KOPT-K1 (cell line): ENCODE data around the gene LPP.

ENCODE experiments used
- H3K27ac ChIP-seq: fragments of 200-600 bp; sonication (generic); 2 replicates; pipeline ENCODE4 v1.5.1; 2016; ENCODE audit warnings: antibody characterized with exemption, mild to moderate bottlenecking, low read depth, low read length; ENCODE audit not compliant: poor library complexity, severe bottlenecking
- H3K36me3 ChIP-seq: fragments of 200-600 bp; sonication (generic); 2 replicates; pipeline ENCODE4 v1.5.1; 2017; ENCODE audit warnings: antibody characterized with exemption, mild to moderate bottlenecking, low read length, moderate library complexity; ENCODE audit not compliant: insufficient read depth
- H3K9me3 ChIP-seq: fragments of 200-600 bp; sonication (generic); 2 replicates; pipeline ENCODE4 v1.5.1; 2017; ENCODE audit warnings: antibody characterized with exemption, low read length, mild to moderate bottlenecking; ENCODE audit not compliant: insufficient read depth, poor library complexity, severe bottlenecking

The LPP gene

GRCh38 chr3:188916934-188917401 lies 763.0 kb downstream of the LPP start:
- Histone ChIP-seq H3K27ac (peak overlapping the region; percentile 31), H3K9me3 (peaks cover 4% of the 10 kb centered on the region), H3K36me3 (no peaks in the 10 kb centered on the region)

GRCh38 chr3:188918093-188918492 lies 764.1 kb downstream of the LPP start:
- Histone ChIP-seq H3K36me3 (no peaks in the 10 kb centered on the region), H3K27ac (no peak overlapping the region), H3K9me3 (peaks cover 4% of the 10 kb centered on the region)

- Histone ChIP-seq H3K27ac (no peak overlapping the region), H3K36me3 (no peaks in the 10 kb centered on the region), H3K9me3 (peaks cover 4% of the 10 kb centered on the region)
Measured at GRCh38 chr3:188923671-188924070, 769.7 kb downstream of the LPP start.

GRCh38 chr3:188925376-188925775 lies 771.4 kb downstream of the LPP start:
- peaks cover 4% of the 10 kb centered on the region for H3K9me3 ChIP-seq
- H3K27ac ChIP-seq: no peak overlapping the region
- no peaks in the 10 kb centered on the region for H3K36me3 ChIP-seq

- H3K36me3 ChIP-seq: no peaks in the 10 kb centered on the region
- H3K27ac ChIP-seq: no peak overlapping the region
- no peaks in the 10 kb centered on the region for H3K9me3 ChIP-seq
Measured at GRCh38 chr3:188926111-188926510, 772.2 kb downstream of the LPP start.

GRCh38 chr3:188926741-188927511 lies 773.0 kb downstream of the LPP start:
- no peak overlapping the region for H3K27ac ChIP-seq
- no peaks in the 10 kb centered on the region for H3K36me3 ChIP-seq
- no peaks in the 10 kb centered on the region for H3K9me3 ChIP-seq

- H3K36me3 ChIP-seq: no peaks in the 10 kb centered on the region
- no peak overlapping the region for H3K27ac ChIP-seq
- H3K9me3 ChIP-seq: no peaks in the 10 kb centered on the region
Measured at GRCh38 chr3:188927971-188928370, 774.0 kb downstream of the LPP start.

- H3K27ac ChIP-seq: no peak overlapping the region
- H3K36me3 ChIP-seq: no peaks in the 10 kb centered on the region
- H3K9me3 ChIP-seq: no peaks in the 10 kb centered on the region
Measured at GRCh38 chr3:188929137-188929536, 775.2 kb downstream of the LPP start.

- no peak overlapping the region for H3K27ac ChIP-seq
- H3K36me3 ChIP-seq: no peaks in the 10 kb centered on the region
- no peaks in the 10 kb centered on the region for H3K9me3 ChIP-seq
Measured at GRCh38 chr3:188931036-188931435, 777.1 kb downstream of the LPP start.

GRCh38 chr3:188931531-188931930 lies 777.6 kb downstream of the LPP start:
- Histone ChIP-seq H3K27ac (no peak overlapping the region), H3K36me3 (no peaks in the 10 kb centered on the region), H3K9me3 (no peaks in the 10 kb centered on the region)

GRCh38 chr3:188934989-188935388 lies 781.0 kb downstream of the LPP start:
- no peaks in the 10 kb centered on the region for H3K9me3 ChIP-seq
- no peaks in the 10 kb centered on the region for H3K36me3 ChIP-seq
- H3K27ac ChIP-seq: no peak overlapping the region

GRCh38 chr3:188936597-188937107 lies 782.7 kb downstream of the LPP start:
- H3K36me3 ChIP-seq: no peaks in the 10 kb centered on the region
- no peak overlapping the region for H3K27ac ChIP-seq
- no peaks in the 10 kb centered on the region for H3K9me3 ChIP-seq

GRCh38 chr3:188937389-188937788 lies 783.4 kb downstream of the LPP start:
- no peaks in the 10 kb centered on the region for H3K36me3 ChIP-seq
- H3K27ac ChIP-seq: no peak overlapping the region
- H3K9me3 ChIP-seq: no peaks in the 10 kb centered on the region

GRCh38 chr3:188938999-188939398 lies 785.0 kb downstream of the LPP start:
- Histone ChIP-seq H3K27ac (no peak overlapping the region), H3K9me3 (no peaks in the 10 kb centered on the region), H3K36me3 (no peaks in the 10 kb centered on the region)

GRCh38 chr3:188939814-188940572 lies 786.0 kb downstream of the LPP start:
- Histone ChIP-seq H3K27ac (no peak overlapping the region), H3K36me3 (no peaks in the 10 kb centered on the region), H3K9me3 (no peaks in the 10 kb centered on the region)
